HepG2 (cell line): ENCODE results near the gene ILDR2. TPM values are rescaled to one million over a fixed set of nuclear protein-coding genes. Genes with fewer than 3 reads are reported as not detected.
A peak's percentile ranks its signal among the peaks of the same experiment; 100 is the strongest.

Experiments
- ATAC-seq: fragments of 200-7000 bp; cut with Tn5 transposase; 3 replicates; pipeline ENCODE4 v1.9.1; 2020; ENCODE audit warnings: mild to moderate bottlenecking, moderate library complexity
- BruUV-seq: library from RNA; stranded (reverse); fragments of 400-500 nt; replicated peaks from 2 replicates; lab custom pipeline; 2021; lab: Mats Ljungman, UMichigan
- CTCF ChIA-PET: fragments of 300-600 bp; formaldehyde crosslinking; extraction: SDS; loops from one replicate; lab custom pipeline; 2021; ENCODE audit warnings: low total read pairs, inconsistent platforms, low intra/inter-chr PET ratio; lab: Yijun Ruan, JAX
- POLR2A ChIA-PET: fragments of 350-600 bp; sonication (Branson Sonifier 250); formaldehyde crosslinking; loops from one replicate; lab custom pipeline; 2020; ENCODE audit warnings: antibody characterized with exemption, inconsistent platforms; lab: Yijun Ruan, JAX
- DNase-seq: peaks from one replicate; pipeline ENCODE4 v3.0.0-alpha.2; 2015; ENCODE audit warnings: low spot score
- FAIRE-seq: peaks from 3 replicates; lab custom pipeline; 2011; peaks lifted over from hg19 to GRCh38; lab: Jason Lieb, UNC
- H2AFZ ChIP-seq: one replicate; pipeline ENCODE4 v1.6.1; 2011; ENCODE audit warnings: low read length, inconsistent platforms
- H3K27ac ChIP-seq: fragments of 300-600 bp; 3 replicates; pipeline ENCODE4 v1.8.0; 2011; ENCODE audit warnings: mixed run types, mild to moderate bottlenecking, mixed read lengths, low read length, inconsistent platforms; ENCODE audit not compliant: insufficient read depth; ENCODE audit errors: extremely low read length
- H3K27me3 ChIP-seq, 2 experiments: fragments of 200-600 bp in 1 of 2; 2 replicates in 1 of 2; 3 replicates in 1 of 2; pipeline versions ENCODE4 v1.6.0 to v1.8.0; 2011; ENCODE audit warnings: low read length in 2 of 2, mild to moderate bottlenecking in 2 of 2, moderate library complexity in 2 of 2, inconsistent platforms in 1 of 2; ENCODE audit not compliant: insufficient read depth in 2 of 2, control insufficient read depth in 1 of 2
- H3K36me3 ChIP-seq, 2 experiments: fragments of 200-600 bp in 1 of 2; replicated peaks in 1 of 2; 2 replicates in 1 of 2; 3 replicates in 1 of 2; pipeline versions ENCODE4 v1.5.1 to v1.8.0; 2011; ENCODE audit warnings: low read length in 2 of 2, inconsistent platforms in 1 of 2; ENCODE audit not compliant: insufficient read depth in 2 of 2, control insufficient read depth in 1 of 2
- H3K4me1 ChIP-seq: 2 replicates; pipeline ENCODE4 v1.5.1; 2012; ENCODE audit warnings: low read length, inconsistent platforms; ENCODE audit not compliant: insufficient read depth
- H3K4me2 ChIP-seq: 2 replicates; pipeline ENCODE4 v1.6.0; 2011; ENCODE audit warnings: low read depth, low read length, inconsistent platforms
- H3K4me3 ChIP-seq, 3 experiments: fragments of 200-600 bp in 1 of 3; sonication (generic), shearing (Covaris generic) in 1 of 3; replicated peaks in 1 of 3; 2 replicates each; pipeline ENCODE4 v1.5.1; 2011 to 2016; ENCODE audit warnings: low read length in 3 of 3, inconsistent platforms in 2 of 3, low read depth in 2 of 3, mild to moderate bottlenecking in 2 of 3, control low read depth in 1 of 3, mixed read lengths in 1 of 3; ENCODE audit not compliant: insufficient read depth in 1 of 3
- H3K79me2 ChIP-seq: one replicate; pipeline ENCODE4 v1.6.1; 2011; ENCODE audit warnings: low read length, inconsistent platforms; ENCODE audit not compliant: insufficient read depth
- H3K9ac ChIP-seq: 2 replicates; pipeline ENCODE4 v1.6.0; 2011; ENCODE audit warnings: mild to moderate bottlenecking, low read depth, low read length, inconsistent platforms; ENCODE audit not compliant: insufficient read depth
- H3K9me3 ChIP-seq: 2 replicates; pipeline ENCODE4 v1.5.1; 2012; ENCODE audit warnings: mild to moderate bottlenecking, low read length
- H4K20me1 ChIP-seq: 2 replicates; pipeline ENCODE4 v1.6.0; 2011; ENCODE audit warnings: inconsistent platforms, mild to moderate bottlenecking, low read length, moderate library complexity; ENCODE audit not compliant: insufficient read depth
- CEBPB ChIP-seq: IDR thresholded peaks from 2 replicates; pipeline ENCODE4 v1.6.1; 2011; ENCODE audit warnings: low read depth, low read length, improper control_type of control experiment, borderline replicate concordance
- MED13 ChIP-seq: sonication (generic); formaldehyde crosslinking; IDR thresholded peaks from 2 replicates; pipeline ENCODE4 v1.5.0; 2020; ENCODE audit warnings: missing genetic modification reagents
- PAF1 ChIP-seq: IDR thresholded peaks from 2 replicates; pipeline ENCODE4 v1.6.1; 2016; ENCODE audit warnings: missing genetic modification reagents, missing compliant biosample characterization
- ZBTB26 ChIP-seq: IDR thresholded peaks from 2 replicates; pipeline ENCODE4 v1.6.1; 2016; ENCODE audit warnings: missing compliant biosample characterization, missing genetic modification reagents, borderline replicate concordance
- WGBS: methylation state at CpG from one replicate; pipeline ENCODE4 v1.1.6; 2017; ENCODE audit warnings: low lambda C conversion rate; 5-methylcytosine and 5-hydroxymethylcytosine counted together
- in situ Hi-C: cut with HindIII; loops from 2 replicates; pipeline ENCODE4 v1.10.0; 2017; ENCODE audit warnings: low pct_unique_long_range_greater_than_20kb; ENCODE audit not compliant: extremely low pct_ligation_motif_present
- intact Hi-C: fragments of 100-400 bp; cut with micrococcal nuclease; formaldehyde crosslinking; loops from one replicate; pipeline ENCODE4 v1.10.0; 2022; ENCODE audit not compliant: unreplicated experiment
- polyA plus RNA-seq, 8 experiments: library from polyadenylated mRNA; depleted of rRNA in 3 of 8; stranded (reverse) in 7 of 8; unstranded in 1 of 8; fragments of >200 nt; fragmentation: Illumina TruSeq in 4 of 8; extraction: Trizol in 4 of 8; gene quantifications; 2 replicates each; pipeline versions ENCODE4 v1.2.1 to v1.2.3, GENCODE V29; 2011 to 2016; ENCODE audit warnings: low read depth in 4 of 8, missing spikeins in 1 of 8, mixed read lengths in 1 of 8; ENCODE audit not compliant: insufficient read depth in 1 of 8
- total RNA-seq, 5 experiments: library from RNA; depleted of rRNA; stranded (reverse); fragments of >200 nt; fragmentation: Illumina TruSeq; extraction: Trizol; gene quantifications; 2 replicates each; pipeline ENCODE4 v1.2.3, GENCODE V29; 2016; ENCODE audit warnings: low read depth in 1 of 5
- TF ChIP-seq, protein P1 (sequence below): IDR thresholded peaks from 2 replicates; pipeline ENCODE4 v1.6.1; 2016; ENCODE audit warnings: low read depth, missing genetic modification reagents, missing compliant biosample characterization

ILDR2 gene
- total and polyA plus RNA-seq, 2 of the 13 experiments (the other 11 are each of a cell fraction or from before 2014, with no cell fraction given) = 0.04 TPM; not detected in 1

DNA sequence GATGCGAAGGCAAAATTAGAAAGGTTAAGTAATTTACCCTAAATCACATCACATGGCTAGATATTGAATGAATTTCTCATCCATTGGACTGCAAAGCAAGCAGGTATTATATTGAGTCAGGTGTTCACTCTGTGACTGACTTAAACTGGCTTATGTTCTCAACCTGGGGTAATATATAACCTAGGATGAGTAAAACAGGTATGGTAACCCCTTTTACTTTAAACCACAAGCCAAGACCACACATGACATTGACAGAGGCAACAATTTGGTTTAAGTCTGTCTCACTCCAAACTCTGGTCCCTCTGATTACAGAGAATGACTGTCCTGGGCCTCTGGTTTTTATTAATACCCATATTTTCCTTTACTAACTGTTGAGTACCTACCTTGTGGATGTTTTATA is 47.0 kb upstream of the ILDR2 start (continued):
- TF ChIP-seq, protein P1, sequence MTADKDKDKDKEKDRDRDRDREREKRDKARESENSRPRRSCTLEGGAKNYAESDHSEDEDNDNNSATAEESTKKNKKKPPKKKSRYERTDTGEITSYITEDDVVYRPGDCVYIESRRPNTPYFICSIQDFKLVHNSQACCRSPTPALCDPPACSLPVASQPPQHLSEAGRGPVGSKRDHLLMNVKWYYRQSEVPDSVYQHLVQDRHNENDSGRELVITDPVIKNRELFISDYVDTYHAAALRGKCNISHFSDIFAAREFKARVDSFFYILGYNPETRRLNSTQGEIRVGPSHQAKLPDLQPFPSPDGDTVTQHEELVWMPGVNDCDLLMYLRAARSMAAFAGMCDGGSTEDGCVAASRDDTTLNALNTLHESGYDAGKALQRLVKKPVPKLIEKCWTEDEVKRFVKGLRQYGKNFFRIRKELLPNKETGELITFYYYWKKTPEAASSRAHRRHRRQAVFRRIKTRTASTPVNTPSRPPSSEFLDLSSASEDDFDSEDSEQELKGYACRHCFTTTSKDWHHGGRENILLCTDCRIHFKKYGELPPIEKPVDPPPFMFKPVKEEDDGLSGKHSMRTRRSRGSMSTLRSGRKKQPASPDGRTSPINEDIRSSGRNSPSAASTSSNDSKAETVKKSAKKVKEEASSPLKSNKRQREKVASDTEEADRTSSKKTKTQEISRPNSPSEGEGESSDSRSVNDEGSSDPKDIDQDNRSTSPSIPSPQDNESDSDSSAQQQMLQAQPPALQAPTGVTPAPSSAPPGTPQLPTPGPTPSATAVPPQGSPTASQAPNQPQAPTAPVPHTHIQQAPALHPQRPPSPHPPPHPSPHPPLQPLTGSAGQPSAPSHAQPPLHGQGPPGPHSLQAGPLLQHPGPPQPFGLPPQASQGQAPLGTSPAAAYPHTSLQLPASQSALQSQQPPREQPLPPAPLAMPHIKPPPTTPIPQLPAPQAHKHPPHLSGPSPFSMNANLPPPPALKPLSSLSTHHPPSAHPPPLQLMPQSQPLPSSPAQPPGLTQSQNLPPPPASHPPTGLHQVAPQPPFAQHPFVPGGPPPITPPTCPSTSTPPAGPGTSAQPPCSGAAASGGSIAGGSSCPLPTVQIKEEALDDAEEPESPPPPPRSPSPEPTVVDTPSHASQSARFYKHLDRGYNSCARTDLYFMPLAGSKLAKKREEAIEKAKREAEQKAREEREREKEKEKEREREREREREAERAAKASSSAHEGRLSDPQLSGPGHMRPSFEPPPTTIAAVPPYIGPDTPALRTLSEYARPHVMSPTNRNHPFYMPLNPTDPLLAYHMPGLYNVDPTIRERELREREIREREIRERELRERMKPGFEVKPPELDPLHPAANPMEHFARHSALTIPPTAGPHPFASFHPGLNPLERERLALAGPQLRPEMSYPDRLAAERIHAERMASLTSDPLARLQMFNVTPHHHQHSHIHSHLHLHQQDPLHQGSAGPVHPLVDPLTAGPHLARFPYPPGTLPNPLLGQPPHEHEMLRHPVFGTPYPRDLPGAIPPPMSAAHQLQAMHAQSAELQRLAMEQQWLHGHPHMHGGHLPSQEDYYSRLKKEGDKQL (CRISPR knock-in tag) = no peak
- no peak for TF ChIP-seq MED13 (CRISPR knock-in tag)
- no peak for TF ChIP-seq PAF1 (CRISPR knock-in tag)

DNA sequence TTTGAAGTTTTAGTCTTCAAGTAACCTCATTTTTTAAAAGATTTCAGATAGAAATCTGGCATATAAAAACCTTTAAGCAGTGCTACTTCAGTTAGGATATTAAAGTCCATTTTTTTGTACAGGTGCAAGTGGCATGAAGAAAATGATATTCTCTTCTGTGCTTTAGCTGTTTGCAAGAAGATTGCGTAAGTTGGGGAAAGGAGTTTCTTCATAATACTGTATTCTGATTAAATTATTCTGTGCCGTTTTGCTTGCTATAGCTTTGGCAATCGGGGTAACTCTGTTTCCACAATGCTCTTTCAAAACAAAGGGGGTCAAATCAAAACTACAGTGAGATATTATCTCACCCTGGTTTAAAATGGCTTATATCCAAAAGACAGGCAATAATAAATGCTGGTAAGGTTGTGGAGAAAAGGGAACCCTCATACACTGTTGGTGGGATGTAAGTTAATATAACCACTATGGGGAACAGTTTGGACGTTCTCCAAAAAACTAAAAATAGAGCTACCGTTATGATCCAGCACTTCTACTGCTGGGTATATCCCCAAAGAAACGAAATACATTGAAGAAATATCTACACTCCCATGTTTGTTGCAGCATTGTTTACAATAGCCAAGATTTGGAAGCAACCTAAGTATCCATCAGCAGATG is 40.9 kb upstream of the ILDR2 start:
- Histone ChIP-seq H3K9ac (no peak overlapping the region), H4K20me1 (no peaks in the 10 kb centered on the region), H2AFZ (no peak overlapping the region), H3K79me2 (no peaks in the 10 kb centered on the region), H3K27me3 (no peaks in the 10 kb centered on the region)
- DNase-seq (no peak), ATAC-seq (no peak)
- in situ Hi-C loops = no loop called here
- CTCF ChIA-PET = no interaction called here
- WGBS = 11% methylated on average over 6 of the region's 6 CpGs
- TF ChIP-seq CEBPB = peak; percentile 34; the same call in 1 of the 2 replicates
- TF ChIP-seq ZBTB26 (CRISPR knock-in tag) = no peak
- TF ChIP-seq, all 625 proteins: peak for 1
- BruUV-seq = no TSS peak
- no peak overlapping the region for H3K4me3 ChIP-seq
- no peaks in the 10 kb centered on the region for H3K36me3 ChIP-seq
- FAIRE-seq = no peak
- POLR2A ChIA-PET = no interaction called here
- H3K4me2 ChIP-seq = no peak overlapping the region
- no peaks in the 10 kb centered on the region for H3K9me3 ChIP-seq
- intact Hi-C loops = no loop called here
- no peak overlapping the region for H3K27ac ChIP-seq
- H3K4me1 ChIP-seq = no peaks in the 10 kb centered on the region
